HUES48 (cell line): ENCODE results near the gene DNHD1.

Experiments used
- H3K27ac ChIP-seq: one replicate; pipeline ENCODE4 v1.7.0; 2013; ENCODE audit warnings: low read depth, low read length, inconsistent platforms
- H3K27me3 ChIP-seq: 2 replicates; pipeline ENCODE4 v1.6.1; 2013; ENCODE audit warnings: mild to moderate bottlenecking, low read length; ENCODE audit not compliant: control insufficient read depth, insufficient read depth
- H3K36me3 ChIP-seq: 2 replicates; pipeline ENCODE4 v1.6.1; 2013; ENCODE audit warnings: low read length; ENCODE audit not compliant: control insufficient read depth, insufficient read depth
- H3K4me1 ChIP-seq: 2 replicates; pipeline ENCODE4 v1.6.1; 2013; ENCODE audit warnings: mild to moderate bottlenecking, low read length; ENCODE audit not compliant: control insufficient read depth, insufficient read depth
- H3K4me3 ChIP-seq: 2 replicates; pipeline ENCODE4 v1.5.1; 2013; ENCODE audit warnings: mild to moderate bottlenecking, low read depth, low read length
- H3K9ac ChIP-seq: 2 replicates; pipeline ENCODE4 v1.6.1; 2013; ENCODE audit warnings: mild to moderate bottlenecking, low read depth, low read length, moderate library complexity
- H3K9me3 ChIP-seq: 2 replicates; pipeline ENCODE4 v1.6.1; 2013; ENCODE audit warnings: low read length; ENCODE audit not compliant: control insufficient read depth, insufficient read depth

DNHD1 gene

GRCh38 chr11:6497069-6497839 lies at the start of gene DNHD1:
TSS of gene DNHD1 (plus strand) at chr11:6497280. CDS start at chr11:6498216, 936 bp downstream.
- Histone ChIP-seq H3K4me1 (0 out of 2 replicates have a peak, but pooled peaks cover 4% of the 10 kb centered on the region), H3K9me3 (no peaks in the 10 kb centered on the region), H3K27me3 (no peaks in the 10 kb centered on the region), H3K27ac (no peak within 1 kb of the TSS), H3K4me3 (peak within 1 kb of the TSS; percentile 13; the same call in 1 of the 2 replicates), H3K9ac (no peak within 1 kb of the TSS), H3K36me3 (peaks cover 22% of the 10 kb centered on the region)

- Histone ChIP-seq H3K9ac (no peak overlapping the region), H3K4me3 (no peak overlapping the region), H3K4me1 (no peaks in the 10 kb centered on the region), H3K27ac (no peak overlapping the region), H3K36me3 (peaks cover 25% of the 10 kb centered on the region), H3K27me3 (no peaks in the 10 kb centered on the region), H3K9me3 (no peaks in the 10 kb centered on the region)
Measured at GRCh38 chr11:6448574-6448973, 48.5 kb upstream of the DNHD1 start.

GRCh38 chr11:6452219-6452618 lies 44.9 kb upstream of the DNHD1 start:
- H3K9me3 ChIP-seq = no peaks in the 10 kb centered on the region
- H3K36me3 ChIP-seq = peaks cover 49% of the 10 kb centered on the region
- no peak overlapping the region for H3K27ac ChIP-seq
- H3K9ac ChIP-seq = no peak overlapping the region
- no peak overlapping the region for H3K4me3 ChIP-seq
- H3K27me3 ChIP-seq = no peaks in the 10 kb centered on the region
- H3K4me1 ChIP-seq = no peaks in the 10 kb centered on the region

- Histone ChIP-seq H3K27me3 (no peaks in the 10 kb centered on the region), H3K9me3 (no peaks in the 10 kb centered on the region), H3K4me1 (no peaks in the 10 kb centered on the region), H3K27ac (no peak overlapping the region), H3K4me3 (no peak overlapping the region), H3K36me3 (peaks cover 50% of the 10 kb centered on the region), H3K9ac (no peak overlapping the region)
Measured at GRCh38 chr11:6453152-6453551, 43.9 kb upstream of the DNHD1 start.

GRCh38 chr11:6455070-6455469 lies 42.0 kb upstream of the DNHD1 start:
- H3K4me3 ChIP-seq = no peak overlapping the region
- no peaks in the 10 kb centered on the region for H3K27me3 ChIP-seq
- H3K4me1 ChIP-seq = no peaks in the 10 kb centered on the region
- H3K36me3 ChIP-seq = peaks cover 47% of the 10 kb centered on the region
- no peaks in the 10 kb centered on the region for H3K9me3 ChIP-seq
- H3K27ac ChIP-seq = no peak overlapping the region
- H3K9ac ChIP-seq = no peak overlapping the region

- Histone ChIP-seq H3K9ac (no peak overlapping the region), H3K4me1 (no peaks in the 10 kb centered on the region), H3K4me3 (no peak overlapping the region), H3K27ac (no peak overlapping the region), H3K27me3 (no peaks in the 10 kb centered on the region), H3K9me3 (no peaks in the 10 kb centered on the region), H3K36me3 (peaks cover 33% of the 10 kb centered on the region)
Measured at GRCh38 chr11:6456361-6457073, 40.6 kb upstream of the DNHD1 start.

- Histone ChIP-seq H3K9me3 (no peaks in the 10 kb centered on the region), H3K27ac (no peak overlapping the region), H3K9ac (no peak overlapping the region), H3K36me3 (peaks cover 32% of the 10 kb centered on the region), H3K27me3 (no peaks in the 10 kb centered on the region), H3K4me3 (no peak overlapping the region), H3K4me1 (no peaks in the 10 kb centered on the region)
Measured at GRCh38 chr11:6457581-6458320, 39.3 kb upstream of the DNHD1 start.

- H3K4me1 ChIP-seq = no peaks in the 10 kb centered on the region
- no peak overlapping the region for H3K27ac ChIP-seq
- peaks cover 30% of the 10 kb centered on the region for H3K36me3 ChIP-seq
- H3K9me3 ChIP-seq = no peaks in the 10 kb centered on the region
- H3K9ac ChIP-seq = no peak overlapping the region
- no peak overlapping the region for H3K4me3 ChIP-seq
- no peaks in the 10 kb centered on the region for H3K27me3 ChIP-seq
Measured at GRCh38 chr11:6458352-6459098, 38.6 kb upstream of the DNHD1 start.

GRCh38 chr11:6459099-6459450 lies 38.0 kb upstream of the DNHD1 start:
- Histone ChIP-seq H3K9me3 (no peaks in the 10 kb centered on the region), H3K36me3 (peaks cover 30% of the 10 kb centered on the region), H3K27me3 (no peaks in the 10 kb centered on the region), H3K9ac (no peak overlapping the region), H3K4me3 (no peak overlapping the region), H3K4me1 (no peaks in the 10 kb centered on the region), H3K27ac (no peak overlapping the region)

GRCh38 chr11:6468712-6469495 lies 28.2 kb upstream of the DNHD1 start:
- H3K9me3 ChIP-seq = no peaks in the 10 kb centered on the region
- H3K27me3 ChIP-seq = peaks cover 2% of the 10 kb centered on the region; the same call in 1 of the 2 replicates
- no peak overlapping the region for H3K4me3 ChIP-seq

More at GRCh38 chr11:6468712-6469495, 28.2 kb upstream of the DNHD1 start:
- Histone ChIP-seq H3K27ac (no peak overlapping the region), H3K36me3 (no peaks in the 10 kb centered on the region; the same call in 1 of the 2 replicates), H3K4me1 (peaks cover 14% of the 10 kb centered on the region), H3K9ac (no peak overlapping the region)
